H9 (cell line): Measurements from ENCODE around the gene MYH14. TPM values are rescaled to one million over a fixed set of nuclear protein-coding genes. Genes with fewer than 3 reads are reported as not detected.

Experiments
- DNase-seq: peaks from one replicate; pipeline ENCODE4 v3.0.0-alpha.2; 2017
- H2AFZ ChIP-seq: one replicate; pipeline ENCODE4 v1.6.1; 2013; ENCODE audit warnings: mild to moderate bottlenecking, low read length, control low read depth, moderate library complexity
- H2AK5ac ChIP-seq: 2 replicates; pipeline ENCODE4 v1.6.1; 2013; ENCODE audit warnings: low read length, control low read depth, mixed read lengths; ENCODE audit not compliant: insufficient read length
- H2BK120ac ChIP-seq: one replicate; pipeline ENCODE4 v1.6.1; 2013; ENCODE audit warnings: low read depth, mild to moderate bottlenecking, low read length, control low read depth, inconsistent platforms; ENCODE audit not compliant: poor library complexity, severe bottlenecking
- H2BK12ac ChIP-seq: 2 replicates; pipeline ENCODE4 v1.6.1; 2013; ENCODE audit warnings: low read length, control low read depth, mixed read lengths, low read depth; ENCODE audit not compliant: insufficient read length
- H2BK15ac ChIP-seq: 2 replicates; pipeline ENCODE4 v1.6.1; 2013; ENCODE audit warnings: low read depth, low read length, control low read depth
- H2BK20ac ChIP-seq: one replicate; pipeline ENCODE4 v1.6.1; 2013; ENCODE audit warnings: low read depth, mild to moderate bottlenecking, low read length, control low read depth, inconsistent platforms; ENCODE audit not compliant: poor library complexity, severe bottlenecking
- H2BK5ac ChIP-seq: 2 replicates; pipeline ENCODE4 v1.6.1; 2013; ENCODE audit warnings: low read length, control low read depth, mixed read lengths; ENCODE audit not compliant: insufficient read length
- H3K14ac ChIP-seq: 2 replicates; pipeline ENCODE4 v1.6.1; 2013; ENCODE audit warnings: low read length, control low read depth; ENCODE audit not compliant: insufficient read depth
- H3K18ac ChIP-seq: 2 replicates; pipeline ENCODE4 v1.6.1; 2013; ENCODE audit warnings: low read depth, mild to moderate bottlenecking, mixed read lengths, low read length, control low read depth; ENCODE audit not compliant: insufficient read length
- H3K23ac ChIP-seq: 2 replicates; pipeline ENCODE4 v1.6.1; 2013; ENCODE audit warnings: low read length, control low read depth, mixed read lengths, low read depth; ENCODE audit not compliant: insufficient read length
- H3K23me2 ChIP-seq: 2 replicates; pipeline ENCODE4 v1.6.1; 2013; ENCODE audit warnings: low read depth, mild to moderate bottlenecking, mixed read lengths, low read length, control low read depth; ENCODE audit not compliant: insufficient read length, poor library complexity, severe bottlenecking
- H3K27ac ChIP-seq: 2 replicates; pipeline ENCODE4 v1.5.1; 2013; ENCODE audit warnings: low read length, control low read depth, mixed read lengths, low read depth; ENCODE audit not compliant: insufficient read length
- H3K27me3 ChIP-seq: 2 replicates; pipeline ENCODE4 v1.6.1; 2013; ENCODE audit warnings: low read length, control low read depth, inconsistent platforms; ENCODE audit not compliant: insufficient read depth
- H3K4ac ChIP-seq: 2 replicates; pipeline ENCODE4 v1.6.1; 2013; ENCODE audit warnings: low read depth, mild to moderate bottlenecking, control low read depth, inconsistent platforms, low read length, moderate library complexity
- H3K4me1 ChIP-seq: 2 replicates; pipeline ENCODE4 v1.6.1; 2013; ENCODE audit warnings: low read length, control low read depth, inconsistent platforms; ENCODE audit not compliant: insufficient read depth
- H3K4me2 ChIP-seq: 2 replicates; pipeline ENCODE4 v1.6.1; 2013; ENCODE audit warnings: low read length, control low read depth, mixed read lengths; ENCODE audit not compliant: insufficient read length, insufficient read depth
- H3K56ac ChIP-seq: 2 replicates; pipeline ENCODE4 v1.6.1; 2013; ENCODE audit warnings: low read depth, mild to moderate bottlenecking, mixed read lengths, low read length, control low read depth; ENCODE audit not compliant: insufficient read length
- H3K79me1 ChIP-seq: 2 replicates; pipeline ENCODE4 v1.6.1; 2013; ENCODE audit warnings: low read depth, mild to moderate bottlenecking, moderate library complexity, low read length, control low read depth, inconsistent platforms; ENCODE audit not compliant: insufficient read depth, poor library complexity, severe bottlenecking
- H3K79me2 ChIP-seq: 2 replicates; pipeline ENCODE4 v1.6.1; 2013; ENCODE audit warnings: low read length, control low read depth, inconsistent platforms; ENCODE audit not compliant: insufficient read depth
- H3K9ac ChIP-seq: 2 replicates; pipeline ENCODE4 v1.6.1; 2013; ENCODE audit warnings: low read length, control low read depth, mixed read lengths; ENCODE audit not compliant: insufficient read length; ENCODE audit errors: extremely low read depth
- H3K9me3 ChIP-seq: one replicate; pipeline ENCODE4 v1.6.1; 2013; ENCODE audit warnings: low read depth, low read length, inconsistent platforms; ENCODE audit not compliant: control insufficient read depth
- H3T11ph ChIP-seq: one replicate; pipeline ENCODE4 v1.6.1; 2013; ENCODE audit warnings: mild to moderate bottlenecking, low read length, control low read depth, inconsistent platforms
- H4K20me1 ChIP-seq: one replicate; pipeline ENCODE4 v1.6.1; 2013; ENCODE audit not compliant: control insufficient read depth, insufficient read length, insufficient read depth
- H4K5ac ChIP-seq: 2 replicates; pipeline ENCODE4 v1.6.1; 2013; ENCODE audit warnings: low read depth, mild to moderate bottlenecking, mixed read lengths, low read length, control low read depth; ENCODE audit not compliant: insufficient read length
- H4K8ac ChIP-seq: replicated peaks from 2 replicates; pipeline ENCODE4 v1.6.1; 2013; ENCODE audit warnings: low read length, control low read depth, mixed read lengths, low read depth; ENCODE audit not compliant: insufficient read length
- H4K91ac ChIP-seq: 2 replicates; pipeline ENCODE4 v1.6.1; 2013; ENCODE audit warnings: low read depth, mild to moderate bottlenecking, moderate library complexity, mixed read lengths, low read length, control low read depth; ENCODE audit not compliant: insufficient read length
- H3K27ac Mint-ChIP-seq, 3 experiments: 2 replicates in 2 of 3; 3 replicates in 1 of 3; pipeline ENCODE4 v1.8.0; 2020 to 2021; ENCODE audit warnings: mixed read lengths in 3 of 3, mild to moderate bottlenecking in 1 of 3, moderate library complexity in 1 of 3
- H3K27me3 Mint-ChIP-seq: 2 replicates; pipeline ENCODE4 v1.8.0; 2021; ENCODE audit warnings: low read depth, mild to moderate bottlenecking, moderate library complexity, mixed read lengths
- H3K36me3 Mint-ChIP-seq, 3 experiments: 2 replicates in 2 of 3; 3 replicates in 1 of 3; pipeline ENCODE4 v1.8.0; 2020 to 2021; ENCODE audit warnings: low read depth in 3 of 3, mixed read lengths in 3 of 3; ENCODE audit not compliant: insufficient read depth in 1 of 3
- H3K4me1 Mint-ChIP-seq, 2 experiments: 2 replicates each; pipeline ENCODE4 v1.8.0; 2020; ENCODE audit warnings: mixed read lengths in 2 of 2
- H3K4me3 Mint-ChIP-seq, 2 experiments: 2 replicates in 1 of 2; 3 replicates in 1 of 2; pipeline ENCODE4 v1.8.0; 2020 to 2021; ENCODE audit warnings: mild to moderate bottlenecking in 2 of 2, mixed read lengths in 2 of 2, moderate library complexity in 1 of 2
- H3K9me3 Mint-ChIP-seq, 2 experiments: 2 replicates in 1 of 2; 3 replicates in 1 of 2; pipeline ENCODE4 v1.8.0; 2020; ENCODE audit warnings: mild to moderate bottlenecking in 2 of 2, mixed read lengths in 2 of 2, moderate library complexity in 1 of 2
- WGBS: extraction: QIAGEN DNeasy Blood & Tissue Kit; methylation state at CpG from one replicate; pipeline ENCODE4 v1.1.7; 2013; ENCODE audit warnings: missing lambda C conversion rate, low lambda C conversion rate, mixed read lengths; ENCODE audit not compliant: insufficient read length; ENCODE audit errors: extremely low coverage; 5-methylcytosine and 5-hydroxymethylcytosine counted together
- total RNA-seq: library from RNA; stranded (reverse); gene quantifications from 2 replicates; pipeline ENCODE4 v1.2.1, GENCODE V29; 2021
- TF ChIP-seq, protein P1 (sequence below): fragments of 200-600 bp; sonication (generic); conservative IDR thresholded peaks from 3 replicates; pipeline ENCODE4 v1.8.0; 2021; ENCODE audit warnings: antibody characterized with exemption, mild to moderate bottlenecking

The MYH14 gene
- total RNA-seq, 1 experiment from 2014 or later, result 27.7 TPM

DNA sequence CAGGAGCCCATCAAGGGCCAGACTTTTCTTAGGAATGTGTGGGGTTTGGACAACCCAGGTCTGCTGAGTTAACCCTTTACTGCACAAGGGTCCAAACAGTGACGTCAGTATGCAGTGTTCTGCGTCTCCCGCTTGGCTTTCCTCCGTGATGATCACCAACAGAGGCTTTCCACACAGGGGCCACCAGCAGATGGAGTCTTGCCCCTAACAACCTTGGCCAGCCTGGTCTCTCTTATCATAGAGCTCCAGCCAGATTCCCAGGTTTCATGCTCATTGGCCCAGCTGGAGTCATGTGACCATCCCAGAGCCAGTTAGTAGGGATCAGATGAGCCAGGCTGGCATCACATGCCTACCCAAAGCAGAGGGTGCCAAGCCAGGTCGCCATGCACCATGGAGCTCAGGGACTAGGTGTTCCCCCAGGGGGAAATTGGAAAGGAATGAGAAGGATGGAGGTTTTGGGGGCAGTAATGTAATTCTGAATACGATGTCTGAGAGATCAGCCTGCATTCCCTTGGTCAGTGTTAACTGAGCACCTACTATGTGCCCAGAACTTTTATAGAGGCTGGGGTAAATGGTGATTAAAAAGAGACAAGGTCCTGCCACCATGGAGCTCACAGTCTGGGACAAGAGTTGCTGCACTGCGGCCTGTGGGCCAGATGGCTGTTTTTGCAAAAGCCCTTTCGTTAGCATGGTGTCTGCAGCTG lies 61.2 kb downstream of the MYH14 start:
- Histone ChIP-seq H4K8ac (no peak overlapping the region), H3K27me3 (no peaks in the 10 kb centered on the region), H2BK120ac (no peak overlapping the region), H3K27ac (no peak overlapping the region), H2BK20ac (no peak overlapping the region), H3K56ac (no peak overlapping the region), H2BK12ac (no peak overlapping the region), H3K9me3 (no peaks in the 10 kb centered on the region), H3K23me2 (no peaks in the 10 kb centered on the region), H3K4me1 (no peaks in the 10 kb centered on the region), H4K91ac (no peak overlapping the region), H2BK5ac (no peak overlapping the region), H3K4me2 (no peak overlapping the region), H4K20me1 (peaks cover 2% of the 10 kb centered on the region), H2BK15ac (no peak overlapping the region), H2AK5ac (no peak overlapping the region), H3K4ac (no peak overlapping the region), H3K79me2 (no peaks in the 10 kb centered on the region), H2AFZ (no peak overlapping the region), H3K23ac (no peak overlapping the region), H3T11ph (no peak overlapping the region), H3K14ac (no peak overlapping the region), H3K18ac (no peak overlapping the region), H3K9ac (no peak overlapping the region), H4K5ac (no peak overlapping the region), H3K79me1 (no peaks in the 10 kb centered on the region)
- no peaks in the 10 kb centered on the region for H3K9me3 Mint-ChIP-seq
- H3K4me3 Mint-ChIP-seq, result no peak overlapping the region
- WGBS, result no CpG with 5 or more reads among the region's 8 CpGs
- no peaks in the 10 kb centered on the region; the same call in 1 of the 2 replicates for H3K27me3 Mint-ChIP-seq
- peaks cover 17 to 27% (median 26%) of the 10 kb centered on the region in 3 experiments; a peak in 6 of 7 replicates for H3K36me3 Mint-ChIP-seq
- peaks cover 0 to 6% of the 10 kb centered on the region in 2 experiments for H3K4me1 Mint-ChIP-seq
- TF ChIP-seq, protein P1, sequence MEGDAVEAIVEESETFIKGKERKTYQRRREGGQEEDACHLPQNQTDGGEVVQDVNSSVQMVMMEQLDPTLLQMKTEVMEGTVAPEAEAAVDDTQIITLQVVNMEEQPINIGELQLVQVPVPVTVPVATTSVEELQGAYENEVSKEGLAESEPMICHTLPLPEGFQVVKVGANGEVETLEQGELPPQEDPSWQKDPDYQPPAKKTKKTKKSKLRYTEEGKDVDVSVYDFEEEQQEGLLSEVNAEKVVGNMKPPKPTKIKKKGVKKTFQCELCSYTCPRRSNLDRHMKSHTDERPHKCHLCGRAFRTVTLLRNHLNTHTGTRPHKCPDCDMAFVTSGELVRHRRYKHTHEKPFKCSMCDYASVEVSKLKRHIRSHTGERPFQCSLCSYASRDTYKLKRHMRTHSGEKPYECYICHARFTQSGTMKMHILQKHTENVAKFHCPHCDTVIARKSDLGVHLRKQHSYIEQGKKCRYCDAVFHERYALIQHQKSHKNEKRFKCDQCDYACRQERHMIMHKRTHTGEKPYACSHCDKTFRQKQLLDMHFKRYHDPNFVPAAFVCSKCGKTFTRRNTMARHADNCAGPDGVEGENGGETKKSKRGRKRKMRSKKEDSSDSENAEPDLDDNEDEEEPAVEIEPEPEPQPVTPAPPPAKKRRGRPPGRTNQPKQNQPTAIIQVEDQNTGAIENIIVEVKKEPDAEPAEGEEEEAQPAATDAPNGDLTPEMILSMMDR, result peak; percentile 36; the same call in 2 of the 3 replicates
- peak overlapping the region in 1 of 3 experiments; percentile 78; a peak in 1 of 7 replicates for H3K27ac Mint-ChIP-seq
- DNase-seq, result peak; percentile 60
